HG03558 (cell line): ENCODE data around the gene NDUFA13.

ENCODE experiments used
- ATAC-seq: cut with Tn5 transposase; IDR thresholded peaks from one replicate; pipeline ENCODE4 v1.9.1; 2021; ENCODE audit warnings: moderate number of reproducible peaks; ENCODE audit not compliant: unreplicated experiment; ENCODE audit errors: extremely low read depth

NDUFA13 gene

DNA sequence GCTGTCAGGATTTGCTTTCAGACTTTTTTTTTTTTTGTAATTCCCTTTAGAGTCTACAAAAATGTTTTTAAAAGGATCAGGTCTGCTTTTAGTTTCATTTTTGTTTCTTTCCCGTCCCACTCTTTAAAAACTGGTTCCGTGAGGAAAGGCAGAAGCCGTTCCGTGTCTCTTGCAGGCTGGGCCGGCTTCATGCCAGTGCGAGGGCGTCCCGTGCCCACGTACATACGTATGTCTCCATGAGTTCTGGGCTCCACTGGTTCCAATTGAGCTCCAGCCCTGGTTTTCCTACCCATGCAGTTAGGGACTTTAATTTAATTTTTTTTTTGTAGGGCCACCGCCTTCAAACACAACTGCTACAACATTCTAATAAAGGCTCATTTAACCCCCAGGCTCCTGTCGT, 9.4 kb upstream of the NDUFA13 start:
- no peak for ATAC-seq

DNA sequence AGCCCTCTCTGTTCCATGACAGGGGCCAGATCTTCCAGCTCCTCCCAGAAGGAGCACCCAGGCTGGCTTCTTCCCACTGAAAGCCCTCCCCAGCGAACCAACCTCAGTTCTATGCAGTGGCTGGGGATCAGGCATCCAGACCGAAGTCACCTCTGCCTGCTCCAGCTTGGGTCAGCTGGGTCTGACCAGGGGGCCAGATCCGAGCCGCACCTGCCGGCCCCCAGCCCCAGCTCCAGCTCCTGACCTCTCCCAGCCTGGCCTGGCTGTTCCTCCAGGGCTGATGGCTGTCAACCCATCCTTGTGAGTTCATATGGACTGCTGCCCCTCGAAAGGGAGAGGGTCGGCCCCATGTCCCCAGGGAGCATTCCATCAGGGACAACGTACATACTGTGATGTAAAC, 8.7 kb upstream of the NDUFA13 start:
- ATAC-seq = no peak

DNA sequence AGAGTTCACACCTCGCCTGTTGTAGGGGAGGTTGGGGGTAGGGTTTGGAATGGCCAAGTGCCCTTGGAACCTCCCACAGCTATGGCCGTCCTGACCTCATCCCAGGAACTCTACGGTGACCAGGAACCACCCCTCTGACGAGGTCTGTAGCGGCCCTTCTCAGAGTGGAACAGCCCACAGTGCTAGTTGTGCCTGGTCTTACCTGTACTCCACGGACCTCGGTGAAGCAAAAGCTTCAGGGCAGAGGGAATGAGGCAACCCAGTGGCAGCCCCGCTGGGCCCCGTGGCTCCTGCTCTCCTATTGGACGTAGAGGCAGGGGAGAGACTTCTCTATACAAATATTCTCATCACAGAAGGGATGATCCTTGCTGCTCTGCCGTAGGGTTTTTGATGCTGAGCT, 7.8 kb upstream of the NDUFA13 start:
- no peak for ATAC-seq

DNA sequence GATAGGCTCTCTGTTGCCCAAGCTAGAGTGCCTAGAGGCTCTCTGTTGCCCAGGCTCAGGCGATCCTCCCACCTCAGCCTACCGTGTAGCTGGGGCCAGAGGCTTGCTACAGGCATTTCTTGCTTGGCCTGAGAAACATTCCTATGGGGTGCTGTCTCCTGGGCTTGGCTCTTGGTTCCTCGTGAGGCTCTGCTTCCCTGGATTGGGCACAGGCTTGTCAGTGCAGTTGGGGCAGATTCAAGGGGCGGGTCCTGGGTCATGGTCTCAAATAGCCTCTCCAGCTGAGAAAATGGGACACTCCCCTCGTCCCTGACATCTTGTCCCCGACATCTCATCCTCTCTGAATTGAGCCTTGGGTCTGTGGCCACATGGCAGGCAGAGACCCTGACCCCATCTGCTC, 5.6 kb upstream of the NDUFA13 start:
- ATAC-seq = no peak

DNA sequence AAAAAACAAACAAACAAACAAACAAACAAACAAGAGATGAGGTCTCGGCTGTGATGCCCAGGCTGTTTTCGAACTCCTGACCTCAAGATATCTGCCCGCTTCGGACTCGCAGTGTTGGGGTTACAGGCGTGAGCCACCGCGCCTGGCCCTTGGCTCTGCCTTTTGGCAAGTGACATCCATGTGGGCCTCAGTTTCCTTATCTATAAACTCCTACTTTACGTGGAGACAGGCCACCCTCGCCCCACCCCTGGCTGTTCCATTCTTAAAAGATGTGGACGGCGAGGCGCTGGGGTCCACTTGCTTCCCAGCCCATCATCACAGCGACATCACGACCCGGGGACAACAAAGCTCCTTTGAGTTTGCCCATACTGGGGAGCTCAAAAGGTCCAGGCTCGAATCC, 2.3 kb upstream of the NDUFA13 start:
- ATAC-seq = no peak

DNA sequence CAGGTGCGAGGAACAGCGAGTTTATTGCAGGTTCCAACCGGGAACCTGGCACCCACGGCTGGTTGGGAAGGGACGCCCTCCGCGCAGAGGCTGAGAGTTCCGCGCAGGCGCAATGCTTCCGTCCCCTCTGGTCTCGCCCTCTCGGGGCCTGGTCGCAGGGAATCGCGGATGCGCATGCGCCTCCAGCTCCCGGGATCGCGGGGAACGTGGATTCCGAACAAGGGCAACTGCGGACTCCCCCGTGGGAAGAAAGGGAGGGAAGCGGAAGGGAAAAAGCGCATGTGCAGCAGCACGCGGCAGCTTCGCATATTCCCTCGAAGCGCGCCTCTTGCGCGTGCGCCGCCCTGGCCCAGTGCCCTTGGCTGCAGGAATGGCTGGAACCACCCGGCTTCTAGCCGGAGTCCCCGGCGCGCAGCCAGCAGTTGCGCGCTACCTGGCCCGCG, 1.8 kb upstream of the NDUFA13 start:
- ATAC-seq = no peak

DNA sequence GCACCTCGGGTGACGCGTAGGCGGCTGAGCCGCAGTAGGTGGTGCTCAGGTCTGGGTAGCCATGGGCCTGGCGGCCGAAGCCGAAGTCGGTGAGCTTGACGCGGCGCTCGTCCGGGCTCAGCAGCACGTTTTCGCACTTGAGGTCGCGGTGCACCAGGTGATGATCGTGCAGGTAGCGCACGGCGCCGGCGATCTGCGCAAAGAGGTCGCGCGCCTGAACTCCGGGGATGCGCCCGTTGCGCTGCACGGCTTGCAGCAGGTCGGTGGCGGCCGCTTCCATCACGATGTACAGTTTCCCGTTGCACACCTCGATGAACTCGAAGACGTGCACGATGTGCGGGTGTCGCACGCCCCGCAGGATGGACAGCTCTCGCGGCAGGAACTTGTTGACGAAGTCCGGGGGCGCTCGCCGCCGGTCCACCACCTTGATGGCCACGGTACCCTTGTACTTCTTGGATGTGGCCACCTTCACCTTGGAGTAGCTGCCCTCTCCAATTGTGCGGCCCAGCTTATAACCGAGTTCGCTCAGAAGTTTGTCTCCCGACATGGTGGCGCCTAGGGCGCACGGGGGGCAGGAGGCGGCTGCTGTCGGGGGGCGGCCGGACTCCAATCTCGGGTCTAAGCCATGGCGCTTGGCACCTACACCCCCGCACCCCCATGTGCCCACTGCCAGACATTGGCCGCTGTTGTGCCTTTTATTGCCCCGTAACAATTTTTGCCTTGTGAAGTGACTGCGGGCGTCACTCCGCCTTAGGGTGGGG, 964 bp upstream of the NDUFA13 start, which contains the start of gene TSSK6:
Gene TSSK6, minus strand, starts transcription at position 668 of the 761 bp plus-strand sequence. Its CDS starts 121 bp downstream, at position 547.
- ATAC-seq = no peak

DNA sequence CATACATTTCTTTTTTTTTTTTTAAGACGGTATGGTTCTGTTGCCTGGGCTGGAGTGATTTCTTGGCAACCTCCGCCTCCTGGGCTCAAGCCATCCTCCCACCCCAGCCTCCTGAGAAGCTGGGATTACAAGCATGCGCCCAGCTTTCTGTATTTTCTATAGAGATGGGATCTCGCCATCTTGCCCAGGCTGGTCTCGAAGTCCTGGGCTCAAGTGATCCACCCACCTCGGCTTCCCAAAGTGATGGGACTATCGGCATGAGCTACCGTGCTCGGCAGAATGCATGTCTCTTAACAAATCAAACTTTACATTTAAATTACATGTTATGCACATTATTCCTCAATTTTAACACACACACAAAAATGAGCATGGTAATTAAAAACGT, 1.2 kb downstream of the NDUFA13 start:
- ATAC-seq = no peak

DNA sequence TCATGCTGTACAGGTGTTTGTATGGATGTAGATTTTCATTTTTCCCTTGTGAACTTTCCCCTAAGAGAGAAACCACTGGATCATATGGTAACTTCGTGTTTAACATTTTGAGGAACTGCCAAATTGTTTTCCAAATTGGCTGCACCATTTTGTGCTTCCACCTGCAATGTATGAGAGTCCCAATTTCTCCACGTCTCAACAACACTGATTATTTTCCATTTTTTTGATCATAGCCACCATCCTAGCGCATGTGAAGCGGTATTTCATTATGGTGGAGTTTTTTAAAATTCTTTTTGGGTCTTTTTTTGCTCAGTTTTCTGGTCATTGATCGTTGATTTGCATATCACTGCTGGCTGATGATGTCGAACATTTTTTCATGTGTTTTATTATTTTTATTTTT, 5.0 kb downstream of the NDUFA13 start:
- no peak for ATAC-seq

DNA sequence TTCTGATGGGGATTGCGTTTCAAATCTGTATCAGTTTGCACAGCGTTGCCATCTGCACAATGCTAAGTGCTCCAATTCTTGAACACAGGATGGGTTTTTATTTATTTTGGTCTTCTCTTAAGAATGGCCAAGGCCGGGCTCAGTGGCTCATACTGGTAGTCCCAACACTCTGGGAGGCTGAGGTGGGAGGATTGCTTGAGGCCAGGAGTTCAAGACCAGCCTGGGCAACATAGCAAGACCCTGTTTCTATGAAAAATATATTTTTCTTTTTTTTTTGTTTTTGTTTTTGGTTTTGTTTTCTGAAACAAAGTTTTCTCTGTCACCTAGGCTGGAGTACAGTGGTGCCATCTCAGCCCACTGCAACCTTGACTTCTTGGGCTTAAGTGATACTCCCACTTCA, 7.2 kb downstream of the NDUFA13 start:
- ATAC-seq = no peak

DNA sequence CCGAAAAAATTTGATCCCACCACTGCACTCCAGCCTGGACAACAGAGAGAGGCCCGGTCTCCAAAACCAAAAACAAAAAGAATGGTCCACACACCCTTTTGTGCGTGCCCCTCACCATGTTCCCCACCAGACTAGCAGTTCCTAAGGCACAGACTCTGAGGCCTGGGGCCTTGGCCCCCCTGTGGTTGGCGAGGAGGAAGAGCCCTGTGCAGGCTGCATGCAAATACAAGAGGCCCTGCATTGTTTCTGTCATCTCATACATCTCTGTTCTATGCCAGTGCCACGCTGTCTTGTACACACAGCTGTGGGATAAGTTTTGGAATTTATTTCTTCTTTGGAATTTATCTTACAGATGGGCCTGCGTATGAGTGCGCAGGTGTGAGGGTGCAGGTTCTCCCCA, 8.0 kb downstream of the NDUFA13 start:
- no peak for ATAC-seq

DNA sequence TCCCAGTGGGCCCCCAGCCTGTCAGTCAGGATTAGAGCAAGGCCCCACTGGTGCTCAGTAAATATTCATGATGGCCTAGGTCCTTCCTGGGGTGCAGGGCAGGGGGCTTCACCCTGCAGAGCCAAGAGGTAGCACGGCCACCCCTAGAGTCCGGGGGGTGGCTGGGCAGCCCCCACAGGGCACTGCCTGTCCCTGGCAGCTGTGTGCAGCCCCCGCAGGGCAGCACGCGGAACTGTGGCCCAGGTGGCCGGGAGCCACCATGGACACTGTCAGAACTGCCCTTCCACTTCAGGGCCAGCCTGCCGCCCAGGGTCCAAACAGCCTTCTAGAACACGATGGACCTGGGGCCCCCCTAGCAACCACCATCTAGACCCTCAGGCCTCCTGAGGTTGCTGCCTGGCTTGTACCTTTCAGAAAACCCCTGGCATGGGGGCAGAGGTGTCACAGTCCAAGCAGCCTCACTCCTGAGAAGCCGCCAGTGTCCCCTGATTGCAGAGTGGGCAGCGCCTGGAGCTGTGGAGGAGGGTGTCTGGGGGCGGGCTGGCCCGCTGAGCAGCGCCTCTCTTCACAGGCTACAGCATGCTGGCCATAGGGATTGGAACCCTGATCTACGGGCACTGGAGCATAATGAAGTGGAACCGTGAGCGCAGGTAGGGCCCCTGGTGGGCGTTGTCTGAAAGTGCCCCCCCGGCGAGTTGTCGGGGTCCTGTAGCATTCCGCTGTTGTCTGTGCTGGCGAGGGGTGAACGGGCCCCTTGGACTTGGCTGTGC, 9.8 kb downstream of the NDUFA13 start:
- ATAC-seq = no peak

DNA sequence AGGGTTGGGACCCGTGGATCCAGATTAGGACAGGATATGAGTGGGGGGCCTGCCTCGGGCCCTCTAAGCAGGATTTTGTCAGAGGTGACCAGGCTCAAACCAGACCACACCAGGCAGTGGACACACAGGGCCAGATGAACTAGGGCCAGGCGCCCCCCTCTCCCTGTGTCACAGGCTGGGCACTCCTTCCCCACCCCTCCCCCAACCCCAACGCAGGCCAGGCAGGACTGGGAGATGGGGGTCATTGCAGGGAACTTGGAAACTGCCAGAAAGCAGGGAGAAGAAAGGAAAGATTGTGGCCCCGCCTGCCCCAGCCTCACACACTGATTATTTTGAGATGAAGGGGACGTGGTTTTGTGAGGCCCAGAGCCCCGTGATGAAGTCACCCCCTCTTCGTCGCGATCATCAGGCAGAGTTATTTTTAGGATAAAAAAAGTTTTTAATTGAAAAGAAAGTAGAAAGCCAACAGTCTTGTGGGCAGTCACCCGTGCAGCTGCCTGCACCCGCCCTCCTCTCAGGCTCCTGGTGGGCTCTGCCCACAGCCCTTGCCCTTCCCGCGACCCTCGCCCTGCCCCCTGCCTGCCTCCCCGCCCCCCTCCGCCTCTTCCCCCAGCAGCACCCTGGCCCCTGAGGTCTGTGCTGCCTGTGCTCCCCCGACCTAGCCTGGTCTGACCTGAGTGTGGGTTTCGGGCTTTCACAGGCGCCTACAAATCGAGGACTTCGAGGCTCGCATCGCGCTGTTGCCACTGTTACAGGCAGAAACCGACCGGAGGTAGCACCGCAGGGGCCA, 10.8 kb downstream of the NDUFA13 start:
- no peak for ATAC-seq

DNA sequence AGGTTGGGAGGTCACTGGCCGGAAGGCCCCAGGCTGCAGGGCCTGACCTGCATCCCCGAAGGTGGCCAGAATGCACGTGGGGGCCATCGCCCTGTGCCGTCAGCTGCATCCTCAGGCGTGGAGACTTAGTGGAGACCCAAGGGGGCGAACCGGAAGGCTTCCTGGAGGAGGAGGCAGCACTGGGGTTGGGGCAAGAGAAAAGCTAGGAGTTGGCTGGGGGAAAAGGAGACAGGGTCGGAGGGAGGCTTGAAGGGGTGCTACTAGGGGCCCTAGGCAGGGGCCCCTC, 11.3 kb downstream of the NDUFA13 start:
- no peak for ATAC-seq

DNA sequence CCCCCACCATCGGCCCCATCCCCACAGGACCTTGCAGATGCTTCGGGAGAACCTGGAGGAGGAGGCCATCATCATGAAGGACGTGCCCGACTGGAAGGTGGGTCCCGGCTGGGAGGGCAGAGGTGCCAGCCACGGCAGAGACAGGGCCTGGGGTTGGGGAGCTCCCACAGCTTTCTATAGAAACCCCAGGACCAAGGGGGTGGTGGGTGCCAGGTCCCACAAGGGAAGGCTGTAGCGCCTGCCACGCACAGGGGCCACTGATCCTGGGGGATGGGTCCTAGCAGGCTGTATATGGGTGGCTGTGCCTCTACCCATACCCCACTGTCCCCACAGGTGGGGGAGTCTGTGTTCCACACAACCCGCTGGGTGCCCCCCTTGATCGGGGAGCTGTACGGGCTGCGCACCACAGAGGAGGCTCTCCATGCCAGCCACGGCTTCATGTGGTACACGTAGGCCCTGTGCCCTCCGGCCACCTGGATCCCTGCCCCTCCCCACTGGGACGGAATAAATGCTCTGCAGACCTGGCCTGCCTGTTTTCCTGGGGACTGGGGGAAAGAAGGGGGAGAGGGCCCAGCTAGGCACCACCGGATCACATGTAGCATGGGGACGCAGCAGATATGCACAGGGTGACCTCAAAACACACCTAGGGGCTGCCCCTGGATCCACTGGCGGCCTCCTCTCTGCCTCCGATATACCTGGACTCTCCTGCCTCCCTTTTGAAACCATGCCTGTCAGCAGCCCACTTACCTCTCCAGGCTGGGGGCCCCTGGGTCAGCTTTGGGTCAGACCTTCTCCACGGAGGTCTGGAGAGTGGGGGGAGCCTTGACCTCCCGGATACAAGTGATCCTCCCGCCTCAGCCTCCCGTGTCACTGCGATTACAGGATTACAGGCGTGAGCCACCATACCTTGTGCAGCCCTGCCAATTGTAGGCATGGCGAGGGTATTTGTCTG, 11.9 kb downstream of the NDUFA13 start:
- ATAC-seq = no peak

DNA sequence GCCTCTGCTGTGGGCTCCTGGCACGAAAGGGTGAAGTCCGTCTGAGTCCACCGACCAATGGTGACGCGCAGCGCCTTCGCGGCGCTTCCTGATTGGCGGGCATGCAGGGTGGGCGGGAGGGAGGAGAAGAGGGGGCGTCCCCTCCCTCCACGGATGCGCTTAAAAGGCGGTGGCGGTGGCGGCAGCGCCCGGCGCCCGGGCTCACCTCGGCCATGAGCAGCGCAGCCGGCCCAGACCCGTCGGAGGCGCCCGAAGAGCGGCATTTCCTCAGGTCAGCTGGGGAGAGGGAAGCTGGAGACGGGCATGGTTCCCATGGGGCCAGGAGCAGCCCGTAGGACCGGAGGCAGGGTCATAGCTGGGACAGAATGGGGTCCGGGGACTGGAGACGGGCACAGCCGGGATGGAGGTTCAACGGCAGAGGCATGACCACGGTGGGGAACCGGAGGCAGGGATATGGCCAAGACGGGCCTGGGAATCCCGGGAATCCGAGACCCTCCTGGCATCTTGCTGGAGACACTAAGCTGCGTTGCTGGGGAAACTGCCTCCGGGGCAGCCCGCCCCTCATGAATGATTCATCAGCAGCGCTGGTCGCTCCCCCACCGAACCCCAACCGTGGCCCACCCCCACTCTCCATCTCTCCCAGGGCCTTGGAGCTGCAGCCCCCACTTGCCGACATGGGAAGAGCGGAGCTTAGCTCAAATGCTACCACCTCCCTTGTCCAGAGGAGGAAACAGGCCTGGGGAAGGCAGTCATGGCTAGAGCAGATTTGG, 12.9 kb downstream of the NDUFA13 start, which contains the start of gene YJEFN3:
Gene YJEFN3, plus strand, starts transcription at position 191 of the 770 bp plus-strand sequence. Its CDS starts 22 bp downstream, at position 213.
- ATAC-seq = no peak

DNA sequence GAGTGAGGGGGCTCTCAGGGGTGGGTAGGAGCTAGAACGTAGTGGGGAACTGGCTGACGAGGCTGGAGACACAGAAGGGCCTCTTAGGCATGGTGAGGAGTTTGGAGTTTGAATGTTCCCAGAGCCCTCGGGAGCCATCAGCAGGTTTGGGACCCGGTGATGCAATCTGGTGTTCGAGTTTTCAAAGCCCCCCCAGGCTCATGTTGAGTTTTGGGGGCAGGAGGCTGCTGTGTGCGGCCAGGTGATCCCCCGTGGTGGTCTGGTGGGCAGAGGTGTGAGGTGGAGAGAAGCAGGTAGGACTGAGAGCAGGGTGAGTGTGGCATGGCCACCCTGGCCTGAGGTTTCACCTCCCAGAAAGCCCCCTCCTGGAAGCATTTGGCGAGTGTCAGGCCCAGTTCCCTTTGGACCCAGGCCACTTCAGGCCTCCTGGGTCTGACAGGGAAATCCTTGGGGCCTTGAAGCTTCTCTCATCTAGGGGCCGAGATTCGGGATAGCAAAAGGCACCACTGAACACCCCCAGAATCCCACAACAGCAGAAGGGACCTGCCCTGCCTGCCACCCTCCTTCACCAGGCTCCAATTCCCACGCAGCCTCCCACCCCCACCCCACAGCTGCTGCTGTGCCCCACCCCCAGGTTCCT, 13.9 kb downstream of the NDUFA13 start:
- no peak for ATAC-seq

DNA sequence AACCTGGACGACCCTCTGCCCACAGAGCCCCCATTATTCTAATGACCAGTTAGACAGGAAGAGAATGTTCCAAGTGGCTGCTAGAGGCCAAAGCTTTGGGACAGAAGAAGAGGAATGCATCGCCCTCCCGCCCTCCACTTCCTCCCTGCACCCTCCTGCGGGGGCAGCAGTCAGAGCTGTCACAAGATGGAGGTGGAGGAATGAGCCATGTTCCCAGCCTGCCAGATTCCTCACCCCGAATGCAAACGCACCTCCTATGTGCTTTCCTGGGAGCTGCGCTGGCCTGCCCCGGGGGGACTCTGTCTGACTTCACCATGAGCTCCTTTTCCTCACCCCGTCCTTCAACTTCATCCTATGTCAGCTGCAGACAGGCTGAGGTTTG, 14.4 kb downstream of the NDUFA13 start:
- no peak for ATAC-seq

DNA sequence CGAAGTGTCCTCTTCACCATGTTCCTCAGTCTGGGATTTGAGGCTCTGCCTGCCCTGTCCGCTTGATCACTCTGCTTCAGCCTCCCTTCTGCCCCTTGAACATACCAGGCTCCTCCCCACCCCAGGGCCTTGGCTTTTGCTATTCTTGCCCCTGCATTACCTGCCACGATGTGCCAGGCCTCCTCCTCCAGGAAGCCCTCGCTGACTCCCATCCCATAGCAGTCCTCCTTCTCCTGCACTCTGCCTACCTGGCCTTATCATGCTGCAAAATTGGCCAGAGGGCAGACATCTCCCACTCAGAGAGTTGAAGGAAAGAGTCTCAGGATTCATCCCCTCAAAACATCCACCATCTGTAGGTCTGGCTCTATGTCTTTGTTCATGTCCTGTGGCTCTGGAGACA, 14.9 kb downstream of the NDUFA13 start:
- ATAC-seq = no peak
